Adrenal gland (tissue), 12 donors: ENCODE measurements around the gene ENPP3. TPM values are rescaled to one million over a fixed set of nuclear protein-coding genes. Genes with fewer than 3 reads are reported as not detected.

ENCODE experiments used
- DNase-seq, 7 donors: peaks; one replicate each; pipeline ENCODE4 v3.0.0-alpha.2; 2019 to 2020
- H3K27ac ChIP-seq, 5 donors: fragments of 200-600 bp; sonication (generic) in 4 of 5; 1 replicate in 3 of 5; 2 replicates in 2 of 5; pipeline versions ENCODE4 v1.5.1 to v1.8.0; 2016 to 2020; ENCODE audit warnings: mild to moderate bottlenecking in 1 of 5
- H3K27me3 ChIP-seq: fragments of 200-600 bp; 2 replicates; pipeline ENCODE4 v1.8.0; 2021
- H3K36me3 ChIP-seq, 2 donors: fragments of 200-600 bp; replicated peaks in 1 of 2; 1 replicate in 1 of 2; 2 replicates in 1 of 2; pipeline versions ENCODE4 v1.5.1 to v1.8.0; 2018 to 2022
- H3K4me1 ChIP-seq, 2 donors: fragments of 200-600 bp; replicated peaks in 1 of 2; 1 replicate in 1 of 2; 2 replicates in 1 of 2; pipeline versions ENCODE4 v1.5.1 to v1.8.0; 2018 to 2021
- H3K4me3 ChIP-seq, 4 donors: fragments of 200-600 bp; sonication (generic) in 3 of 4; one replicate each; pipeline ENCODE4 v1.5.1; 2016 to 2018
- H3K9me3 ChIP-seq, 3 donors: fragments of 200-600 bp; sonication (generic) in 1 of 3; replicated peaks in 1 of 3; 1 replicate in 2 of 3; 2 replicates in 1 of 3; pipeline versions ENCODE4 v1.5.1 to v1.8.0; 2016 to 2021
- CTCF ChIP-seq, 6 experiments: fragments of 450-650 bp in 4 of 6; fragments of 200-600 bp in 2 of 6; sonication (generic) in 1 of 6; IDR thresholded peaks; 1 replicate in 5 of 6; 2 replicates in 1 of 6; pipeline versions ENCODE4 v1.5.1 to v1.8.0; 2016 to 2021; ENCODE audit warnings: antibody characterized with exemption in 6 of 6, mild to moderate bottlenecking in 2 of 6, moderate library complexity in 1 of 6
- POLR2A ChIP-seq, 2 donors: fragments of 450-650 bp; IDR thresholded peaks; one replicate each; pipeline ENCODE4 v1.6.1; 2017; ENCODE audit warnings: antibody characterized with exemption in 2 of 2, mild to moderate bottlenecking in 2 of 2, moderate library complexity in 1 of 2
- WGBS, 4 donors: extraction: QIAGEN DNeasy Blood & Tissue Kit in 2 of 4; methylation state at CpG; one replicate each; pipeline versions ENCODE4 v1.1.5 to v1.1.7; 2013 to 2017; 5-methylcytosine and 5-hydroxymethylcytosine counted together
- intact Hi-C, 2 donors: fragments of 100-400 bp; cut with DNase I; formaldehyde crosslinking; loops; one replicate each; pipeline versions ENCODE4 v1.14.1 to v1.15.0; 2022 to 2023
- polyA plus RNA-seq, 3 donors: library from polyadenylated mRNA; stranded (reverse); fragments of 200-250 nt in 2 of 3; fragments of 350-450 nt in 1 of 3; fragmentation: Illumina TruSeq in 1 of 3; extraction: RNeasy Lipid Tissue Mini Kit (QIAGEN cat#74804) in 1 of 3; gene quantifications; one replicate each; pipeline ENCODE4 v1.2.3, GENCODE V29; 2013 to 2014
- total RNA-seq, 9 donors: library from RNA; depleted of rRNA in 4 of 9; stranded (reverse); fragments of >200 nt in 4 of 9; fragments of 120-200 nt in 1 of 9; fragmentation: NEBNext Ultra II Directional in 1 of 9; extraction: Animal tissue kit (Norgen Biotek cat#: 25700) in 1 of 9; gene quantifications; one replicate each; pipeline versions ENCODE4 v1.1.0 to v1.2.4, GENCODE V29; 2013 to 2023
- donor health status: healthy with polysubstance abuse.
- donor health status: Bipolar disorder and iron deficiency.
- donor health status: DM: yes; HTN: yes; CAD: no.
- donor health status: DM: no; HTN: no; CAD: no.
- donor health status: DM: no; HTN: no; CAD: no.
- donor health status: DM: yes; HTN: yes; CAD: no.

The ENPP3 gene
- total and polyA plus RNA-seq, 12 donors: 4.9 to 69.7 (median 11.8) TPM

GRCh38 chr6:131761060-131761761, 124.1 kb downstream of the ENPP3 start:
- Histone ChIP-seq H3K4me3 (no peak overlapping the region), H3K27me3 (no peaks in the 10 kb centered on the region), H3K27ac (no peak overlapping the region), H3K9me3 (no peaks in the 10 kb centered on the region), H3K4me1 (no peaks in the 10 kb centered on the region), H3K36me3 (no peaks in the 10 kb centered on the region)
- no peak for DNase-seq
- intact Hi-C loops: no loop called here
- WGBS, 4 donors: 71 to 86% (median 76%) methylated on average over 6 of the region's 6 CpGs
- TF ChIP-seq CTCF (IDR thresholded peaks at IDR 0.05) (no peak), POLR2A (IDR thresholded peaks at IDR 0.05) (no peak)

GRCh38 chr6:131761762-131762067, 124.6 kb downstream of the ENPP3 start:
- H3K4me3 ChIP-seq: no peak overlapping the region
- TF ChIP-seq CTCF (IDR thresholded peaks at IDR 0.05) (no peak), POLR2A (IDR thresholded peaks at IDR 0.05) (no peak)
- H3K36me3 ChIP-seq: no peaks in the 10 kb centered on the region
- H3K27ac ChIP-seq: no peak overlapping the region
- no peaks in the 10 kb centered on the region for H3K27me3 ChIP-seq
- 64 to 79% (median 73%) methylated on average over 1 of the region's 1 CpG for WGBS, 4 donors
- intact Hi-C loops: no loop called here
- no peaks in the 10 kb centered on the region for H3K4me1 ChIP-seq
- no peak for DNase-seq
- no peaks in the 10 kb centered on the region for H3K9me3 ChIP-seq

GRCh38 chr6:131762984-131763383, 125.9 kb downstream of the ENPP3 start:
- Histone ChIP-seq H3K27me3 (no peaks in the 10 kb centered on the region), H3K27ac (no peak overlapping the region), H3K4me3 (no peak overlapping the region), H3K4me1 (no peaks in the 10 kb centered on the region), H3K36me3 (no peaks in the 10 kb centered on the region), H3K9me3 (no peaks in the 10 kb centered on the region)
- no peak for DNase-seq
- intact Hi-C loops: no loop called here
- 79 to 86% (median 85%) methylated on average over 2 of the region's 2 CpGs for whole genome bisulfite sequencing, 4 donors
- no peak for TF ChIP-seq CTCF (IDR thresholded peaks at IDR 0.05)
- no peak for TF ChIP-seq POLR2A (IDR thresholded peaks at IDR 0.05)

- H3K27me3 ChIP-seq: no peaks in the 10 kb centered on the region
- intact Hi-C loops: no loop called here
- H3K9me3 ChIP-seq: no peaks in the 10 kb centered on the region
- 47 to 100% (median 56%) methylated on average over 1 of the region's 1 CpG for WGBS, 4 donors
- H3K4me1 ChIP-seq: no peaks in the 10 kb centered on the region
- TF ChIP-seq CTCF (IDR thresholded peaks at IDR 0.05): no peak
- TF ChIP-seq POLR2A (IDR thresholded peaks at IDR 0.05): no peak
- H3K36me3 ChIP-seq: no peaks in the 10 kb centered on the region
- no peak for DNase-seq
- H3K27ac ChIP-seq: no peak overlapping the region
- no peak overlapping the region for H3K4me3 ChIP-seq
Observed at GRCh38 chr6:131763749-131764148, 126.6 kb downstream of the ENPP3 start.
